HL-60 (cell line): ENCODE results near the gene HBZ.

ENCODE experiments used
- CTCF ChIP-seq: IDR thresholded peaks from one replicate; pipeline ENCODE4 v1.5.1; 2011; ENCODE audit warnings: low read length, control low read depth, inconsistent platforms; ENCODE audit not compliant: insufficient read depth
- POLR2AphosphoS5 ChIP-seq: IDR thresholded peaks from 2 replicates; pipeline ENCODE4 v1.6.1; 2012; ENCODE audit warnings: low read depth
- REST ChIP-seq: IDR thresholded peaks from 2 replicates; pipeline ENCODE4 v1.6.1; 2012; ENCODE audit warnings: low read depth; ENCODE audit not compliant: insufficient replicate concordance

DNA sequence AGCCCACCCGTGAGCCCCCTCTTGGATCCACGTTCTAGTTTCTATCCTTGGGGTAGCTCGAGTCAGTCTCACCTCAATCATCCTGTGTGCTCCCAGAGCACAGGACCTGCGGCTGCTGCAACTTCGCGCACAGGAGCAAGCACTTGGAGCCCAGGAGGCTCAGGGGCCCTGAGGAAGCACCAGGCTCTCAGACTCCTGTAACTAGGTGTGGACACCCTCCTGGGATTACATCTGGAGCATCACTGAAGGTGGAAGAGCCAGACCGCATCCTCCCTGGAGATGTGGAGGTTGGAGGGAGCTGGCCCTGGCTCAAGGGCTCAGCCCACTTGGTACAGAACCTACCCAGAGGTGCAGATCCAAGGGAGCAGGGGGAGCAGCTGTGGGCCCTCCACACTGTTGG lies 30.6 kb downstream of the HBZ start:
- no peak for TF ChIP-seq CTCF
- 0 out of 2 replicates have a peak, but pooled peaks have one; percentile 30 for TF ChIP-seq POLR2AphosphoS5
- no peak for TF ChIP-seq REST
